ENCODE measurements around the gene RHEB. TPM values are rescaled to one million over a fixed set of nuclear protein-coding genes. Genes with fewer than 3 reads are reported as not detected.
A peak's percentile ranks its signal among the peaks of the same experiment; 100 is the strongest.

RHEB gene
- total and polyA plus RNA-seq, 2 of the 13 experiments (the other 11 are each of a cell fraction or from before 2014, with no cell fraction given): 55.0 to 77.6 TPM

- TF ChIP-seq NR0B2 (CRISPR knock-in tag; IDR thresholded peaks at IDR 0.05) (no peak; the same call in 1 of the 2 replicates), ZMYM3 (CRISPR knock-in tag; IDR thresholded peaks at IDR 0.05) (no peak), PPARG (CRISPR knock-in tag; conservative IDR thresholded peaks at IDR 0.05) (0 out of 2 replicates have a peak, but pooled peaks have one; percentile 25), TFAP4 (IDR thresholded peaks at IDR 0.05; ENCODE audit: borderline replicate concordance, low read depth) (no peak), MXD4 (CRISPR knock-in tag; IDR thresholded peaks at IDR 0.05) (no peak), UBTF (CRISPR knock-in tag; IDR thresholded peaks at IDR 0.05) (peak; percentile 29; the same call in 1 of the 2 replicates), MIER3 (CRISPR knock-in tag; IDR thresholded peaks at IDR 0.05; ENCODE audit: borderline replicate concordance) (0 out of 2 replicates have a peak, but pooled peaks have one; percentile 16), ZNF7 (CRISPR knock-in tag; IDR thresholded peaks at IDR 0.05) (no peak), HNRNPLL (IDR thresholded peaks at IDR 0.05; ENCODE audit: low read depth, low read length, poor library complexity, severe bottlenecking) (no peak), ZNF564 (CRISPR knock-in tag; IDR thresholded peaks at IDR 0.05) (no peak), SP5 (CRISPR knock-in tag; IDR thresholded peaks at IDR 0.05; ENCODE audit: borderline replicate concordance, low read depth) (no peak), NRL (CRISPR knock-in tag; IDR thresholded peaks at IDR 0.05; ENCODE audit: borderline replicate concordance) (no peak), ZMYM2 (CRISPR knock-in tag; IDR thresholded peaks at IDR 0.05) (no peak), ONECUT2 (CRISPR knock-in tag; IDR thresholded peaks at IDR 0.05) (no peak), YEATS4 (CRISPR knock-in tag; IDR thresholded peaks at IDR 0.05; ENCODE audit: borderline replicate concordance) (no peak), MAFG (CRISPR knock-in tag; IDR thresholded peaks at IDR 0.05) (no peak), PRDM4 (CRISPR knock-in tag; IDR thresholded peaks at IDR 0.05; ENCODE audit: borderline replicate concordance) (no peak), ZNF251 (CRISPR knock-in tag; IDR thresholded peaks at IDR 0.05) (no peak), FOXA1 (IDR thresholded peaks at IDR 0.05) (no peak), FOXA1 (CRISPR knock-in tag; IDR thresholded peaks at IDR 0.05) (no peak), GATAD1 (CRISPR knock-in tag; IDR thresholded peaks at IDR 0.05) (no peak), RAD21 (CRISPR knock-in tag; IDR thresholded peaks at IDR 0.05) (peak; percentile 80), ATAD3A (CRISPR knock-in tag; IDR thresholded peaks at IDR 0.05) (no peak), ZFP90 (CRISPR knock-in tag; IDR thresholded peaks at IDR 0.05; ENCODE audit: borderline replicate concordance) (no peak), GATAD2A (CRISPR knock-in tag; IDR thresholded peaks at IDR 0.05) (0 out of 2 replicates have a peak, but pooled peaks have one; percentile 23), ZNF501 (CRISPR knock-in tag; IDR thresholded peaks at IDR 0.05) (peak; percentile 62)
Observed at GRCh38 chr7:151448261-151449252, 71.1 kb downstream of the RHEB start (continued).

All from HepG2 (cell line).